Right lung (tissue), 5 donors: ENCODE results near the gene SLCO4A1. TPM values are rescaled to one million over a fixed set of nuclear protein-coding genes. Genes with fewer than 3 reads are reported as not detected.
A peak's percentile ranks its signal among the peaks of the same experiment; 100 is the strongest.

Experiments used
- DNase-seq, 2 donors: peaks; one replicate each; pipeline ENCODE4 v3.0.0-alpha.2; 2013
- polyA plus RNA-seq, 5 donors: library from polyadenylated mRNA; unstranded; fragments of 120-200 nt; gene quantifications; one replicate each; pipeline versions ENCODE4 v1.2.1 to v1.2.3, GENCODE V29; 2013; ENCODE audit warnings: inconsistent platforms in 1 of 5, low replicate concordance in 1 of 5; ENCODE audit not compliant: insufficient read length in 5 of 5, insufficient read depth in 1 of 5

SLCO4A1 gene
- polyA plus RNA-seq, 5 donors: 0.46 to 0.69 (median 0.54) TPM

DNA sequence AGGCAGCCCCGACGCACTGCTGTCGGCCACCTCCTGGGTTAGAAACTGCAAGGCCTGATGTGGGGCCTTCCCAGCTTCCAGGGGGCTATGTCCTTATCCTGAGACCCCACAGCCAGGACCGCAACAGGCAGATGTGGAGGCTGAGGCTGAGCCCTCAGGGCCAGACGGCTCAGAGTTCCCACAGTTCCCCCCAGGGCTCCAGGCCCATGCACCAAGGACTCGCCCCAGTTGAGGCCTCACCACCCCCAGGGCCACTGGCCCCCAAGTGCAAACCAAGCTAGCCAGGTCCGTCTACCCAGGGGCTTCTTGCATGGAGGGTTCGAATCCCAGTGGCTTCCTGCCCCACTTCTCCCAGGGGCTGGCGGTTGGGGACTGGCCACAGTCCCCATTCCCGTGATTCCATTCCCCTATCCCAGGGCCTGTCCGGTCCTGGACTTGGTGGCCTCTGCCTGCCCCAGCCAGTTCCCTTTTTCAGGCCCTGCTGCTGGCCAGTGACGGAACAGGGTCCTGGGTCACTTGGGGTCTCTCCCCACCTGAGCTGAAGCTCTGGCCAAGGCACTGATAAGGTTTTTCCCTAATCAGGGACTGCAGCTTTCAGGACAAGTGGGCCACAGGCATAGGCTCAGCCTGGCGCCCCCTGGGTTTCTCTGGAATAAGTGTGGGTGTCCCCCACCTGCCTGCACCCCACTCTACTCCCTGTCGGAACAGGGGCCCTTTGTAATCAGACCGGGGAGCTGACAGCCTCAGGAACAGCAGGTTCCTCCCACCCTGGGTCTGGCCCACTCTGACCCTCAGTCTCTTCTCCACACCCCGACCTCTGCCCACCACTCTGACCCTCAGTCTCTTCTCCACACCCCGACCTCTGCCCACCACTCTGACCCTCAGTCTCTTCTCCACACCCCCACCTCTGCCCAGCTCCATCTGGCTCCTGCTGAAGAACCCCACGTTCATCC lies 22.0 kb downstream of the SLCO4A1 start:
- DNase-seq: no peak

DNA sequence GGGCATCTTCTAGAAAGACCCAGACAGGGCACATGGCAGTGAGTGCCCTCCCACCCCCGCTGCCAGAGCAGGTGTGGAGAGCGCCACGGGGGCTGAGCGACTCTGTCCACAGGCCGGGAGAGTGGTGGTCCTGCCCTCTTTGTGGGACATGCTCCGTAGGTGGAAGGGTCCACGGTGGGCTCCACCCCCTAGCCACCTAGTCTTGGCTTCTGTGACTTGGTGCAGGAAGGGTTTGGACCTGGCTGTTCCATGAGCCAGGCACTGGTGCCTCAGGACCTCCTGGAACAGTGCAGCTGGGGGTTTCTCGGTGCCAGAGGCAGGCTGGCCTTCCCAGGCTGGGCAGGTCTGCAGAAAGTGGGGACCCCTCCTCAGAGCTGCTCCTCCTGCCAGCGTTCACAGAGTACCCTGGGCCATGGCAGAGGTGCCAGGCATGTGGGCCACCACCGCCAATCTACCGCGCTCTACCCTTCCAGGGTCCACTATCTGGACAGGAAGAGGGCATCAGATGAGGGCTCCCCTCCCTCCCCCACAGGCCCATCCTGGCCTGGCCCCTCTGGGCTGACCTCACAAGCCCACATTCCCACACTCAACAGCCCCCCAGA lies 23.0 kb downstream of the SLCO4A1 start:
- no peak for DNase-seq

- DNase-seq: no peak
These were observed 23.8 kb downstream of the SLCO4A1 start for GRCh38 chr20:62665826-62666735.

GRCh38 chr20:62666736-62667529 lies 24.6 kb downstream of the SLCO4A1 start:
- DNase-seq: peak in 1 of 2 donors; percentile 27

- DNase-seq: no peak
These were observed 25.5 kb downstream of the SLCO4A1 start for GRCh38 chr20:62667530-62668440.

DNA sequence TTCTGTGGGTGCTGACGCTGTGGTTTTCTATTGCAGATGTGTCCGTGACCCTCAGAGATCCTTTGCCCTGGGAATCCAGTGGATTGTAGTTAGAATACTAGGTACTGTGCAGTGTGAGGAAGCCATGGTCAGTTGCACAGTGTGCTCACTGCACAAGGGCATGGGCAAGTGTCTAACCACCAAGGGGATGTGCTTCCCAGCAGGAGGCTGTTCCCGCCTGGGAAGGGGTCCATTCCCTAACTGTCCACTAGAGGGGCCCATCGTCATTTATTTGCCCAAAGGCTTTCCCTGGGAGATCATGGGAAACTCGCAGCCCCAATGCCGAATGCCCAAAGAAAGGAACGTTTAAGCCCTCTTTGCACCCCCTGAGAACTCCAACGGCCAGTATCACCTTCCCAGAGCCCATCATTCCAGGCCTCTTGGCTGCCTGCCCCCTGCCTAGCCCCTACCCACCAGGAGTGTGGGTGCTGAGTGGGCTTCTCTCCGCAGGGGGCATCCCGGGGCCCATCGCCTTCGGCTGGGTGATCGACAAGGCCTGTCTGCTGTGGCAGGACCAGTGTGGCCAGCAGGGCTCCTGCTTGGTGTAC lies 26.2 kb downstream of the SLCO4A1 start:
- peak in 1 of 2 donors; percentile 72 for DNase-seq

- no peak for DNase-seq
These were observed 26.9 kb downstream of the SLCO4A1 start for GRCh38 chr20:62669249-62669648.

DNA sequence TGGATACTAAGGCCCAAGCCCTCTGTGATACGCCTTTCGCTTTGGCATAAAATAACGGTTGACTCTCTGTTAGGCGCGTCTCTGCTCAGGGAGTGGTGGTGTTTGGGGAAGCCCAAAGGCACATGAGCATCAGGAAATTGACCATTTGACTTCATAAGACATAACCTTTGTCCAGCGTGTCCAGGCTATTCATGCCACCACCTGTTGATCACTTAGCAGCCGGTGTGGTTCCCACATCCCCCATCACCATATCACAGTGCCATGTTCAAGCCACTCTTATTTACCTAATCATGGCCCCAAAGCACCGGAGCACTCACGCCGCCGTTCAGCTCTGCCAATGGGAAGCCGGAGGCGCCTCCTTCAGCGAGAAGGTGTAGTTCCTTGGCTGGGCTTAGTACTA lies 27.9 kb downstream of the SLCO4A1 start:
- no peak for DNase-seq

DNA sequence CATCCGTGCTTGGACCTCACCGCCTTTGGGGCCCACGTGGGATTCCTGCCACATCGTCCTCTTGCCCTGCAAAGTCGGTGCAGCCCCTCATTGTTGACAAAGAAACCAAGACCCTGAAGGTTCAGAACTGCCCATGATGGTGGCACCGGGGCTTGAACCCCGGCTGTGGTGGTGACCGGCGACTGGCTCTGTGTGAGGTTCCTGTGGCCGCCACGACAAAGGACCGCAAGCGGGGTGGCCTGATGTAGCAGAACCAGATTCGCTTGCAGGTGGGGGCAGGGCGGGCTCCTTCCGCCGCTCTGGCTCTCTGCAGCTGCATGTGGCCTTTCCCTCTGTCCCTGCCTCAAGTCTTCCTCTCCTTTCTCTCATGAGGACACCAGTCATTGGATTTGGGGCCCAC lies 28.7 kb downstream of the SLCO4A1 start:
- no peak for DNase-seq

DNA sequence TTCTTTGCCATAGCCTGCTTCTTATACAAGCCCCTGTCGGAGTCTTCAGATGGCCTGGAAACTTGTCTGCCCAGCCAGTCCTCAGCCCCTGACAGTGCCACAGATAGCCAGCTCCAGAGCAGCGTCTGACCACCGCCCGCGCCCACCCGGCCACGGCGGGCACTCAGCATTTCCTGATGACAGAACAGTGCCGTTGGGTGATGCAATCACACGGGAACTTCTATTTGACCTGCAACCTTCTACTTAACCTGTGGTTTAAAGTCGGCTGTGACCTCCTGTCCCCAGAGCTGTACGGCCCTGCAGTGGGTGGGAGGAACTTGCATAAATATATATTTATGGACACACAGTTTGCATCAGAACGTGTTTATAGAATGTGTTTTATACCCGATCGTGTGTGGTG lies 29.5 kb downstream of the SLCO4A1 start:
- DNase-seq: no peak

- no peak for DNase-seq
These were observed 32.1 kb downstream of the SLCO4A1 start for GRCh38 chr20:62674370-62674769.

DNA sequence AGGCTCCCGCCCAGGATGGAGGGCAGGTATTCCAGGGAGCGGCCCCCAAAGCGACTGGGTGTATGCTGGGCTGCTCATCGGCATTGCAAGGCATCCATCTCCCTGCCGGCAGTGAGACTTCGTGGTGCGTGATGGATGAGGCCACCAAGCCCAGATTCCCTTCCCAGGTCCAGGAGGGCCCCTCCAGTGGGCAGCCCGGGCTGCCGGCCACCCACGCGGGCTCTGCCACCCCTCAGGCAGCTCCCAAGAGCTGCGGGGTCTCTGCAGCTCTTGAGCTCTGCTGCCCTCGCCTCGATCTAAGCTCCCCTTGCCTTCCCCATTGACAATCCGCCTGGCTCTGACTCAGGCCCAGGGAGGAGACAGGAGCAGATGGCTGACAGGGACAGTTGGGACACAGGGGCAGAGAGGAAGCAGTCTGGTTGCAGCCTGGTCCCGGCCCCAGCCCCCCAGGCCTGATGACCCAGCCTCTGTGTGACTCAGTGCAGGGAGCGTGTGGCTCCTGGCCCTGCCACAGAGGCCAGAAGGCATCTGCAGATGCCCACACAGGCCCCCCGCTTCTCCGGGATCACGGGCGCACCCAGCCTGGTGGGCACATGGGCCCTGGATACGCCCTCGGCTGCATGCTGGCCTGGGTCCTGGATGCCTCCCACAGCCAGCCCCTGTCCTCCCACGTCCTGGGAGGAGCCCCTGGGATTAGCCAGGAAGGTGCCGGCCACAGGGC lies 33.0 kb downstream of the SLCO4A1 start:
- DNase-seq: no peak

DNA sequence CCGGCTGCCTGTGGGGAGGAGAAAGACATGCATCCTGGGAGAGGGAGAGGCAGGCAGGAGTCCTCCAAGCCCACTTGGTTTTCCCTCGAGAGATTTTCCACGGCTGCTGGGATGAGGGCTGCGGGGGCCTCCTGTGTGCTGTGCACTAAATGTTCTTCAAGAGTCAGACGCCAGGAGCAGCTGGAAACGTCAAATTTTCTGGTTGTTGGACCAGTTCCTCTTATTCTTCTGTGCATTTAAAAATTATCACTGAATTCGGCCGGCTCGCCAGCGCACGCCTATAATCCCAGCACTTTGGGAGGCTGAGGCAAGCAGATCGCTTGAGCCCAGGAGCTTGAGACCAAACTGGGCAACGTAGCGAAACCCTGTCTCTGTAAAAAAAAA lies 33.6 kb downstream of the SLCO4A1 start:
- no peak for DNase-seq

DNA sequence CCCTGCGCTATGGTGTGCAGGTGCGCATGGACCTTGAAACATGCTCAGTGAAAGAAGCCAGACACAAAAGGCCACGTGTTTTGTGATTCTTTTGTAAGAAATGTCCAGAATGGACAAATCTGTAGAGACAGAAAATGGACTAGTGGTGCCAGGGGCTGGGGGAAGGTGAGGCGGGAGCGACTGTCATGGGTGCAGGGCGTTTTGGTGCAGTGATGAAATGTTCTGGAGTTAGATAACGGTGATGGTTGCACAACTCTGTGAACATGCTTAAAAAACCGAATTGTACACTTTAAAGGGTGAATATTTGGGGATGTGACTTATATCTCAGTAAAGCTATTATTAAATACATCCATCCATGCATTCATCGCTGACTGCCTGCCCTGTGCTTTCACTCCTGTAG lies 34.7 kb downstream of the SLCO4A1 start:
- no peak for DNase-seq

DNA sequence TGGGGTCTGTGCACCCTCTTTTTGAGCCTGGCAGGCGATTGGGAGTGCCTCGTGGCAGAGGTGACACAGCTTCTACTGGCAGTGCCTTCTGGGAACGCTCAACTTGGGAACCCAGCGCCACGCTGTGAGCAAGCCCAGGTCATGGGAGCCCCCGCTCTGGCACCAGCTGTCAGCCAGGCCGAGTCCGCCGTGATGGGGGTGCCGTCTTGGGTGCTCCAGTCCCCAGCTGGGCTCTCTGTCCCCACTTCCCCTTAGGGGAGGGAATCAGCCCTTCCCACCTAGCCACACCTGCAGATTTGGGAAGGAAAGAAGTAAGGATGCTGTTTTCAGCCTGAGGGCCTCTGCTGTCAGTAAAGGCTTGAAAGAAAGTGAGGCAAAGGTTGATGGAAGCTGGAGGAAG lies 35.4 kb downstream of the SLCO4A1 start:
- no peak for DNase-seq

DNA sequence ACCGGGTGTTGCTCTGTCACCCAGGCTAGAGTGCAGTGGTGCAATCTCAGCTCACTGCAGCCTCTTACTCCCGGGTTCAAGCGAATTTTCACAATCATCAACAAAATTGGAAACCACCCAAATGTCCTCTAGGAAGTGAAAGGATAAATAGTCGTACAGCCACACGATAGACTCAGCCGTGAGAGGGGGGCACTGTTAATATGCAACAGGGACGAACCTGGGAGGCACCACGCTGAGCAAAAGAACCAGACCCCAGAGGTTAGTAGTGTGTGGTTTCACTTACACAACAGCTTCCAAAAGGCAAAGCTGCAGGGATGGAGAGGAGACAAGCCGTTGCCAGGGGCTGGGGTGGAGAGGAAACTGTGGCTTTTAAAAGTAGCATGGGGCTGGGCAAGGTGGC lies 36.2 kb downstream of the SLCO4A1 start:
- DNase-seq: no peak

DNA sequence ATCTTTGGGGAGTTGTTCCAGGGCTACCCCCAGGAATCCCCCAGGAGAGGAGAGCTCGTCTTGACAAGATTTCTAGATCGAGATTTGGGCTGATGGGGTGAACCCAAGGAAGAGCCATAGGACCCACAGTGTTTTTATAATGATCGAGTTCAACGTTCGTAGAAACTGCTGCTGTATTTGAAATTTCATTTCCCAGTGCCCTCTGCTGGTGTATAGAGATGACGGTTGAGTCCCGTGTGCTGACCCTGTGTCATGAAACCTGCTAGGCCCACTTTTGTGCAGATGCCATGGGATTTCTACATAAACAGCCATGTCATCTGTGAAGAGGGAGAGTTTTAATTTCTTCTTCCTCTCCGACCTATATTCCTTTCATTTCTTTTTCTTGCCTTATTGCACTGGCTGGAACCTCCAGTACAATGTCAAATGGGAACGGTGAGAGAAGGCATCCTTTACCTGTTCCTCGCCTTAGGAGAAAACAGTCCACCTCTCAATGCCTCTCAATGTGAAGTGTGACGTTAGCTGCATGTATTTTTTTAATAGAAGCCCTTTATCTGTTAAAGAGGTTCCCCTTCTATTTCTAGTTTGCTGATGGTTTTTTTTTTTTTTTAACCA lies 37.8 kb downstream of the SLCO4A1 start:
- no peak for DNase-seq

DNA sequence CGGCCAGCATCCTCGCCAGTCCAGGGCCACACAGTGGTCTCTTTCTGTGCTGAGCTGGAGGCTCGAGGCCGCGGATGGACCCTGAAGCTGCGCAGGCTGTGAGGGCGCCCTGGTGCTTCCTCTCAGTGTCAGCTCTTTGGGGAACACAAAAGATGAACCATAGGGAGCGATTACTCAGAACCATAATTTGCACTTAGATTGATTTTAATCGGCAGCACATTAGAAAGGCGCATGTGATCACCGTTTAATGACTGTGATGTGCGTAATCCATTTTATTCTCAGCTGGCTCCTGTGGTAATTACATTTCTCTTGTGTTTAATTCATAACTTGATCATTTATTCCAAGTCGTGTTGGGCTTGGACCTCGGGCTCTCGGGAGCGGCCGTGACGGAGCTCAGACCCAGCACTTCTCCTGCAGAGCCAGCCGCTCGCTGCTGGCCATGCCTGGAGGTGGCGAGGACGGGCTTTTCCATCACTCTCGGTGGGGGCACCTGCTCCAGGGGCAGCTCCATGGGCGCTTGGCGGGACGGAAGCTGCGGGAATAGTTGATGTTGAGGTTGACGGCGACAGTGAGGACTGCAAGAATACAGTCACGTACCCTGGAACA lies 40.7 kb downstream of the SLCO4A1 start:
- DNase-seq: no peak
